ENCODE data around the gene PRRT1. TPM values are rescaled to one million over a fixed set of nuclear protein-coding genes. Genes with fewer than 3 reads are reported as not detected.

The PRRT1 gene
- total RNA-seq, 2 donors from 2014 or later: 2.6 to 3.6 TPM

- intact Hi-C loops (cut with DNase I): loop anchor here in 1 of 2 donors (5.0 kb wide), 1 partner anchor 51 kb away; the partner anchor contains the start of gene ATF6B
- peak; percentile 98 for DNase-seq (ENCODE audit: low spot score)
Measured at GRCh38 chr6:32177788-32178546, 26.2 kb upstream of the PRRT1 start, which contains the start of gene RNF5. TSS of gene RNF5 (plus strand) at chr6:32178405. CDS start at chr6:32178512, 107 bp downstream.

- no peak for DNase-seq (ENCODE audit: low spot score)
- intact Hi-C loops (cut with DNase I): loop anchor here in 1 of 2 donors (5.0 kb wide), 1 partner anchor 50 kb away; the partner anchor contains the start of gene ATF6B
Measured at GRCh38 chr6:32177183-32177787, 25.5 kb upstream of the PRRT1 start.

- DNase-seq (ENCODE audit: low spot score): no peak
Measured at GRCh38 chr6:32176476-32177182, 24.9 kb upstream of the PRRT1 start.

GRCh38 chr6:32175711-32176475 is 24.2 kb upstream of the PRRT1 start, which contains the start of gene AGPAT1:
TSS of gene AGPAT1 (minus strand) at chr6:32176084. CDS start at chr6:32171496, 4,588 bp downstream.
- intact Hi-C loops (cut with DNase I): loop anchor here in 1 of 2 donors (5.0 kb wide), 1 partner anchor 49 kb away; the partner anchor contains the start of gene ATF6B
- peak; percentile 99 for DNase-seq (ENCODE audit: low spot score)

More at GRCh38 chr6:32176476-32177182, 24.9 kb upstream of the PRRT1 start:
- intact Hi-C loops (cut with DNase I): loop anchor here in 1 of 2 donors (5.0 kb wide), 1 partner anchor 49 kb away; the partner anchor contains the start of gene ATF6B

- no peak for DNase-seq (ENCODE audit: low spot score)
- intact Hi-C loops (cut with DNase I): loop anchor here in 1 of 2 donors (5.0 kb wide), 1 partner anchor 48 kb away; the partner anchor contains the start of gene ATF6B
Measured at GRCh38 chr6:32175322-32175710, 23.6 kb upstream of the PRRT1 start.

- no peak for DNase-seq (ENCODE audit: low spot score)
- intact Hi-C loops (cut with DNase I): no loop called here
Measured at GRCh38 chr6:32174416-32174815, 22.7 kb upstream of the PRRT1 start.

GRCh38 chr6:32173051-32173727 is 21.4 kb upstream of the PRRT1 start:
- intact Hi-C loops (cut with DNase I): no loop called here
- no peak for DNase-seq (ENCODE audit: low spot score)

- intact Hi-C loops (cut with DNase I): no loop called here
- no peak for DNase-seq (ENCODE audit: low spot score)
Measured at GRCh38 chr6:32171234-32171633, 19.5 kb upstream of the PRRT1 start.

- intact Hi-C loops (cut with DNase I): no loop called here
- no peak for DNase-seq (ENCODE audit: low spot score)
Measured at GRCh38 chr6:32170294-32170693, 18.6 kb upstream of the PRRT1 start.

GRCh38 chr6:32168807-32169591 is 17.3 kb upstream of the PRRT1 start:
- intact Hi-C loops (cut with DNase I): no loop called here
- no peak for DNase-seq (ENCODE audit: low spot score)

GRCh38 chr6:32168350-32168749 is 16.6 kb upstream of the PRRT1 start:
- DNase-seq (ENCODE audit: low spot score): no peak
- intact Hi-C loops (cut with DNase I): no loop called here

- intact Hi-C loops (cut with DNase I): no loop called here
Measured at GRCh38 chr6:32167761-32168262, 16.1 kb upstream of the PRRT1 start.

GRCh38 chr6:32167154-32167760 is 15.5 kb upstream of the PRRT1 start:
- no peak for DNase-seq (ENCODE audit: low spot score)
- intact Hi-C loops (cut with DNase I): no loop called here

More at GRCh38 chr6:32167761-32168262, 16.1 kb upstream of the PRRT1 start:
- no peak for DNase-seq (ENCODE audit: low spot score)

- no peak for DNase-seq (ENCODE audit: low spot score)
- intact Hi-C loops (cut with DNase I): no loop called here
Measured at GRCh38 chr6:32166411-32167061, 14.8 kb upstream of the PRRT1 start.

- intact Hi-C loops (cut with DNase I): no loop called here
- DNase-seq (ENCODE audit: low spot score): no peak
Measured at GRCh38 chr6:32164295-32164694, 12.6 kb upstream of the PRRT1 start, which contains the start of gene EGFL8. TSS of gene EGFL8 (plus strand) at chr6:32164595. CDS start at chr6:32166166, 1,571 bp downstream.

- intact Hi-C loops (cut with DNase I): no loop called here
- DNase-seq (ENCODE audit: low spot score): no peak
Measured at GRCh38 chr6:32163559-32164258, 12.0 kb upstream of the PRRT1 start.

Data from posterior vena cava (tissue), 2 donors.